Measurements from ENCODE around the gene ATG5. TPM values are rescaled to one million over a fixed set of nuclear protein-coding genes. Genes with fewer than 3 reads are reported as not detected.
A peak's percentile ranks its signal among the peaks of the same experiment; 100 is the strongest.

The ATG5 gene
- total RNA-seq, 1 donor from 2014 or later = 32.8 TPM

- TF ChIP-seq CTCF (IDR thresholded peaks at IDR 0.05; ENCODE audit: insufficient read depth, low read length, poor library complexity, severe bottlenecking) = no peak
- no peak for DNase-seq (ENCODE audit: low read depth)
- Histone ChIP-seq H3K27me3 (ENCODE audit: control insufficient read depth, insufficient read depth, low read length) (no peaks in the 10 kb centered on the region), H3K4me3 (ENCODE audit: low read depth, low read length) (no peak overlapping the region), H3K36me3 (ENCODE audit: control insufficient read depth, insufficient read depth, low read length) (no peaks in the 10 kb centered on the region)
Observed at GRCh38 chr6:106318851-106319250, 6.7 kb downstream of the ATG5 start.

- Histone ChIP-seq H3K27me3 (ENCODE audit: control insufficient read depth, insufficient read depth, low read length) (no peaks in the 10 kb centered on the region), H3K4me3 (ENCODE audit: low read depth, low read length) (no peak overlapping the region), H3K36me3 (ENCODE audit: control insufficient read depth, insufficient read depth, low read length) (no peaks in the 10 kb centered on the region)
- no peak for DNase-seq (ENCODE audit: low read depth)
- no peak for TF ChIP-seq CTCF (IDR thresholded peaks at IDR 0.05; ENCODE audit: insufficient read depth, low read length, poor library complexity, severe bottlenecking)
Observed at GRCh38 chr6:106318061-106318460, 7.5 kb downstream of the ATG5 start.

GRCh38 chr6:106316375-106316766 is 9.2 kb downstream of the ATG5 start:
- DNase-seq (ENCODE audit: low read depth) = no peak
- H3K27me3 ChIP-seq (ENCODE audit: control insufficient read depth, insufficient read depth, low read length) = no peaks in the 10 kb centered on the region
- H3K4me3 ChIP-seq (ENCODE audit: low read depth, low read length) = no peak overlapping the region
- no peaks in the 10 kb centered on the region for H3K36me3 ChIP-seq (ENCODE audit: control insufficient read depth, insufficient read depth, low read length)
- no peak for TF ChIP-seq CTCF (IDR thresholded peaks at IDR 0.05; ENCODE audit: insufficient read depth, low read length, poor library complexity, severe bottlenecking)

GRCh38 chr6:106315765-106316374 is 9.7 kb downstream of the ATG5 start:
- no peak for TF ChIP-seq CTCF (IDR thresholded peaks at IDR 0.05; ENCODE audit: insufficient read depth, low read length, poor library complexity, severe bottlenecking)
- no peaks in the 10 kb centered on the region for H3K36me3 ChIP-seq (ENCODE audit: control insufficient read depth, insufficient read depth, low read length)
- no peak for DNase-seq (ENCODE audit: low read depth)
- H3K4me3 ChIP-seq (ENCODE audit: low read depth, low read length) = no peak overlapping the region
- no peaks in the 10 kb centered on the region for H3K27me3 ChIP-seq (ENCODE audit: control insufficient read depth, insufficient read depth, low read length)

- no peaks in the 10 kb centered on the region for H3K36me3 ChIP-seq (ENCODE audit: control insufficient read depth, insufficient read depth, low read length)
- no peaks in the 10 kb centered on the region for H3K27me3 ChIP-seq (ENCODE audit: control insufficient read depth, insufficient read depth, low read length)
- TF ChIP-seq CTCF (IDR thresholded peaks at IDR 0.05; ENCODE audit: insufficient read depth, low read length, poor library complexity, severe bottlenecking) = no peak
- peak; percentile 35 for DNase-seq (ENCODE audit: low read depth)
- H3K4me3 ChIP-seq (ENCODE audit: low read depth, low read length) = no peak overlapping the region
Observed at GRCh38 chr6:106309766-106310373, 15.7 kb downstream of the ATG5 start.

GRCh38 chr6:106308985-106309384 is 16.6 kb downstream of the ATG5 start:
- no peaks in the 10 kb centered on the region for H3K36me3 ChIP-seq (ENCODE audit: control insufficient read depth, insufficient read depth, low read length)
- no peak overlapping the region for H3K4me3 ChIP-seq (ENCODE audit: low read depth, low read length)
- TF ChIP-seq CTCF (IDR thresholded peaks at IDR 0.05; ENCODE audit: insufficient read depth, low read length, poor library complexity, severe bottlenecking) = no peak
- no peak for DNase-seq (ENCODE audit: low read depth)
- no peaks in the 10 kb centered on the region for H3K27me3 ChIP-seq (ENCODE audit: control insufficient read depth, insufficient read depth, low read length)
